GM21367 (cell line): ENCODE results near the gene HTT-AS.
"Not testable (repeated sequence)": the region's sequence is repeated elsewhere in the genome, so short reads cannot be mapped to it uniquely, and the experiment has no call there.

Experiments
- ATAC-seq: cut with Tn5 transposase; IDR thresholded peaks from one replicate; pipeline ENCODE4 v1.9.1; 2021; ENCODE audit not compliant: unreplicated experiment

HTT-AS gene

DNA sequence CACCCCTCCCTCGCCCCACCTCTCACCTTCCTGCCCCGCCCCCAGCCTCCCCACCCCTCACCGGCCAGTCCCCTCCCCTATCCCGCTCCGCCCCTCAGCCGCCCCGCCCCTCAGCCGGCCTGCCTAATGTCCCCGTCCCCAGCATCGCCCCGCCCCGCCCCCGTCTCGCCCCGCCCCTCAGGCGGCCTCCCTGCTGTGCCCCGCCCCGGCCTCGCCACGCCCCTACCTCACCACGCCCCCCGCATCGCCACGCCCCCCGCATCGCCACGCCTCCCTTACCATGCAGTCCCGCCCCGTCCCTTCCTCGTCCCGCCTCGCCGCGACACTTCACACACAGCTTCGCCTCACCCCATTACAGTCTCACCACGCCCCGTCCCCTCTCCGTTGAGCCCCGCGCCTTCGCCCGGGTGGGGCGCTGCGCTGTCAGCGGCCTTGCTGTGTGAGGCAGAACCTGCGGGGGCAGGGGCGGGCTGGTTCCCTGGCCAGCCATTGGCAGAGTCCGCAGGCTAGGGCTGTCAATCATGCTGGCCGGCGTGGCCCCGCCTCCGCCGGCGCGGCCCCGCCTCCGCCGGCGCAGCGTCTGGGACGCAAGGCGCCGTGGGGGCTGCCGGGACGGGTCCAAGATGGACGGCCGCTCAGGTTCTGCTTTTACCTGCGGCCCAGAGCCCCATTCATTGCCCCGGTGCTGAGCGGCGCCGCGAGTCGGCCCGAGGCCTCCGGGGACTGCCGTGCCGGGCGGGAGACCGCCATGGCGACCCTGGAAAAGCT, at the start of gene HTT-AS, which contains the start of gene HTT:
HTT-AS (minus strand) TSS at position 461 of the 768 bp plus-strand sequence.
HTT (plus strand) TSS at position 604 of the 768 bp plus-strand sequence; CDS start at position 749, 145 bp downstream.
- peak; percentile 68 for ATAC-seq

DNA sequence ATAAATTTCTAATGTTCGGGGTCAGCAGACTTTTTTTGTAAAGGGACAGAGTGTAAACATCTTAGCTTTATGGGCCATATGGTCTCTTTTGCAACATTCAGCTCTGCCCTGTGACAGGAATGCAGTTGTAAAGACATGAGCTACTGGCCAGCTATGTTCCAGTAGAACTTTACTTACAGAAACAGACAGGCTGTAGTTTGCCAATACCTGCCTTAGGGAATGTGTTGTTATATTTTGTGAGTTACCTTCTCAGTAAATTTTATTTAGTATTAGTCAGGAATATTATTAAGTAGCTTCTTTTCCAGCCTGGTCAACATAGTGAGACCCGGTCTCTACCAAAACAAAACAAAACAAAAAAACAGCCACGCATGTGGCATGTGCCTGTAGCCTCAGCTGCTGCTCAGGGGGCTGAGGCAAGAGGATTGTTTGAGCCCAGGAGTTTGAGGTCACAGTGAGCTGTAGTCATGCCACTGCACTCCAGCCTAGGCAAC, 48.9 kb upstream of the HTT-AS start:
- ATAC-seq: no peak

DNA sequence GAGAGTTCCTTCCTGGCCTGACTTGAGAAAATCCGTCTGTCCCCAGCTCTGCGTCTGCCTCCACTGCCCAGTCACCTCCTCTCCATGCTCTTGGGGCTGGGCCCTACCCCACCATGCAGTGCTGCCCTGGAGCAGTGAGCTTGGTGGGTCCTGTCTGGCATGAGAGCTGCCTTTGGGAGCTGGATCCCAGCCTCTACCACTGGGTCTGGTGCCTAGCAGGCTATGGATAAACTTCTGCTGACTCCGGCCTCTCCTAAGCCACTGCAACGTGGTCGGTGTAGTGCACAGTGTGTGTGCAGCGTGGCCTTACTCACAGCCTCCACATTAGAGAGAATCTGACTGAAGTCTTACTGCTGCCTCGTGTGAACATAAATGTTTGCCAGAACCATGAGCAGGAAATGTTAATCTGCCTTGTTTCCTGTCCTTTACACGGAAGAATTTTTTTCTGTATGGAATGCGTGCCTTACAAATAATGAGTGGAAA, 47.8 kb upstream of the HTT-AS start:
- no peak for ATAC-seq

DNA sequence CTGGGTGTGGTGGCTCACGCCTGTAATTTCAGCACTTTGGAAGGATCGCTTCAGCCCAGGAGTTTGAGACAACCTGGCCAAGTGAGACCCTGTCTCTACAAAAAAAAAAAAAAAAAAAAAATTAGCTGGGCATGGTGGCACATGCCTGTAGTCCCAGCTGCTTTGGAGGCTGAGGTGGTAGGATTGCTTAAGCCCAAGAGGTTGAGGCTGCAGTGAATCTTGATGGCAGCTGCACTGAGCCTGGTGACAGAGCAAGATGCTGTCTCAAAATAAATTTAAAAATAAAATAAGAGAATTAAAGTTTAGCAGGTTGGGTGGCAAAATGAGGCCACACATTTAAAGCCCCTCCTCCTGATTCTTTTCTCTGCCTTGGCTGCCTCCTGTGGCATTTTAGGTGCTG, 47.3 kb upstream of the HTT-AS start:
- ATAC-seq: no peak

DNA sequence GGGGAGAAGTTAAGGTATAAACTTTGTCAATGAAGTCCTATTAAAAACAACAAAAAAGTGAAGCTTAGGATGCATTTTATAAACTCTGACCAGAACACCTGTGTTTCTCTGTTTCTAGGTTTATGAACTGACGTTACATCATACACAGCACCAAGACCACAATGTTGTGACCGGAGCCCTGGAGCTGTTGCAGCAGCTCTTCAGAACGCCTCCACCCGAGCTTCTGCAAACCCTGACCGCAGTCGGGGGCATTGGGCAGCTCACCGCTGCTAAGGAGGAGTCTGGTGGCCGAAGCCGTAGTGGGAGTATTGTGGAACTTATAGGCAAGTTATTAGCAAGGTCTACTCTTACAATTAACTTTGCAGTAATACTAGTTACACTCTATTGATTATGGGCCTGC, 46.8 kb upstream of the HTT-AS start:
- ATAC-seq: no peak

DNA sequence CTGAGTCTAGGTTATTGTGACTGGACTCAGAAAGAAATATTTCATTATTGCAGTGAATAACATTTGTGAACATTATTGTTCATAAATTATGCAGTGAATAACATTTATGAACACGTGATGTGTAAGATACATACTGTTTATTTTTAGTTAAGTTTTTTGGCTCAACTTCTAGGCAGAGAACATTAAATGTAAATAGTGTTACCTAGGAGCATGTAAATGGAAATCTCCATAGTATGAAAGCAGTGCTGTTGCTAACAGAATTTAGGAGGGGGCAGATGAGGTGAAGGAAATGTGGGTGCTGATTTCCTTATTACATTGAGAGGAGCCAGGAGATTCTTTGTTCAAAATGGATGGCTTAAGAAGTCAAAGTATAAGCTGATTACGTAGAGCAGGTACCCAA, 45.1 kb upstream of the HTT-AS start:
- no peak for ATAC-seq

DNA sequence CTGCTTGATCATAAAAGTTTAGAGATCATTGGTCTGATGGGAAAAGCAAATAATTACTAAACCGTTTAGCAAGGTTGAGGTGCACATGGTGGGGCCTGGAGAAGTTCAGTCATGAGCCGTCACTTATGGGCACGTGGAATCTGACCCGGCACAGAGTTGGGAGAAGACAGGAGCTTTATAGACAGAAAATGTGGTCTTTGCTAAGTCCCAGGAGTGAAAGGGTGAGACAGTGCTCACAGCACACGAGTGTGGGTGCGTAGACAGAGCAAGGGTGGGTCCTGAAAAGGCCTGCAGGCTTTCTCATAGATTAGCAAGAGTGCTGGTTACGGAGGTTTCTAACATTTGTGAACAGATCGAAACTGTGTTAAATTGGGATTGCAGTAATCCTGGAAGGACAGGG, 44.0 kb upstream of the HTT-AS start:
- no peak for ATAC-seq

DNA sequence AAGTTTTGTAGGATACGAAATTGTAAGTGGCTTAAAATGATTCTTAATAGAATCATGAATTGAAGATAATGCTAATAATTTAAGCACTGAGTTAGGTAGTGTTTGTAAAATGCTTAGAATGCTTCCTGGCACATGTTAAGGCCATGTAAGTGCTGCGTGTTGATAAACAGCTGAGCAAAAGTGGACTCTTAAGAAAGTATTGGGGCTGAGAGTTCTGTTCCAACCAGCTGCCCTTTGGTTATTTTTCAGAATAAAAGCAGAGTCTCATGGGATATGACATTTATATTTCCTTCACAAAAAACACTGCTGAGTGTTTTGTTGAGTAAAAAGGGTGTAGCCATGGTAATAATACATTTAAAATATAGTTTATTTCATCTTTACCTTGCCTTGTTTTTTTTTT, 42.6 kb upstream of the HTT-AS start:
- no peak for ATAC-seq

DNA sequence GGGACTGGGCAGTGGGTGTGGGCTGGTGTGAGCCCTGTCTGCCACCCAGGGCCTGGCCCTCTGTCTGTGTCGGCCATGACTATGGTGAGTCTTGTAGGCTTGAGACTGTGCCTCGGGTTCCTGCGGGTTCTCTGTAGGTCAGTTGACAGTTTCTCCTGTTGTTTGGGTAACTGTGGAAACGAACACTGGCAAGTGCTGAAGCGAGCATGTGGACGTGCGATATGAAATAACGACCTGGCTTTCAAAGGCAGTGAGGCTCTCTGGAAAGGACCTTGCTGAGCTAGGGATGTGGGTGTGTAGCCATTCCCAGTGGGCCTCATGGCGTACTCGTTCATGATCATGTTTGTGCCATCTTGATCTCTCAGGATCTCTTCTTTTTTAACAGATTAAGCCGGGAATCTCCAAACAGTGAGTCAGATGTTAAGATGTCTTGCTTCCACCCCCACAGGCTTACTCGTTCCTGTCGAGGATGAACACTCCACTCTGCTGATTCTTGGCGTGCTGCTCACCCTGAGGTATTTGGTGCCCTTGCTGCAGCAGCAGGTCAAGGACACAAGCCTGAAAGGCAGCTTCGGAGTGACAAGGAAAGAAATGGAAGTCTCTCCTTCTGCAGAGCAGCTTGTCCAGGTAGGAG, 41.4 kb upstream of the HTT-AS start:
- ATAC-seq: no peak

DNA sequence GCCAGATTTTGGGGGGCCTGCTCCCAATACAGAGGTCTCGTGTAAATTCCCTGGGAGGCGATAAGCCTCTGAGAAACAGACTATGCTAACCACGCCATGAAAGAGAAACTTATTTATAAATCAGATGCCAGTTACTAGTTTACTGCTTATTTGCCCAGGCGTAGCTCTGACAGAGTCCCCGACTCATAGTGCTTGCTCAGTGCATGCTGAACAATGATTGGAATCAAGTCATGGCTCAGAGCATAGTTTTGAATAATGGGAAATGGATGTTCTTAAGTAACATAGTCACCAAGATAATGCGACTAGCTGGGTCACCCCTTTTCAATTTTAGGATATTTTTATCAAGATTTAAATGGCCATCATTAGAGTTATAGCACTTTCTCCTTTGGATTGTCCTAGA, 40.0 kb upstream of the HTT-AS start:
- no peak for ATAC-seq

DNA sequence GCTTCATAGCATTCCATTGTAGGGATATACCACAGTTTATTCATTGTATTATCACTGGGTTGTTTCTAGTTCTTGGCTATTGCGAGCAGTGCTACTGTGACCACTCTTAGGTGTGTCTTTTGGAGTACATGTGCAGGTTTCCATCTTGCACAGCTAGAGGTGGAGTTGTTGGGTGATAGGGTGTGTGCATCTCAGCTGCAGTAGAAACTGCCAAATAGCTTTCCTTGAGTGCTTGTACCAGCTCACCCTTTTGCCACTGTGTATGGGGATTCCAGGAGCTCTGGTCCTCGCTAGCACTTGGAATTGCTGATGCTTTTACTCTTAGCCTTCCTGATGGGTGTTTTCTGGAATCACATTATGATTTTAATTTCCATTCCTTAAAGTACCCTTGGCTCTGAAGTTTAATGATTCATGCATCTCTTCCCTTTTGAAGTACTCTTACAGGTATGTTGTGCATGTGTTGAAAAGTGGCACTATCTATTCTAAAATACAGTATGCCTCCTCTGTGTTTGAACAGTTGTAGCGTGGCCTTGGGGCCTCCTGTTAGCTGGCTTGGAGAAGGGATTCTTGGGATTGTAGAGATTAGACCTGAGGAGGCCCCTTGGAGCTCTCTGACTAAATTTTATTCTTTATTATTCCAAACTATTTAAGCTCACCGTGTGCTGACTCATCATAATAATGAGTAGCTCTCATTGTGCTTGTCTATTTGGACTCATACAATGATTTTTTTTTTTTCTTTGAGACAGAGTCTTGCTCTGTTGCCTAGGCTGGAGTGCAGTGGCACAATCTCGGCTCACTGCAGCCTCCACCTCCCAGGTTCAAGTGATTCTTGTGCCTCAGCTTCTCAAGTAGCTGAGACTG, 38.5 kb upstream of the HTT-AS start:
- no peak for ATAC-seq

DNA sequence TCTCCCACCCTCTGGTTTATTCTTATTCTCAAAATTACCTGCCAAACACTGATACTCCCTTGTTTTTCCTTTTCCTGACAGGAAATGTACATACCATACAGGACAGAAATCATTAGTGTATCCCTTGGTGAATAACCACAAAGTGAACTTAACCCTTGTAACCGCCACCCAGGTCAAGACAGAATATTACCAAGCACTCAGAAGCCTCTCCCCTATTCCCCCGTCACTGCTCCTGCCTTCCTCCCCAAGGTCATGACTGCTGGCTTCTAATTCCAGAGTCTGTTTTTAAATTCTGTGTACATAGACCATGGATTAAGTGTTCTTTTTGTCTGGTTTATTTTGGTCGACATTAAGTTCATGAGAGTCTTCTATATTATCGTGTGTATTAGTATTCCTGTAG, 37.9 kb upstream of the HTT-AS start:
- ATAC-seq: no peak

DNA sequence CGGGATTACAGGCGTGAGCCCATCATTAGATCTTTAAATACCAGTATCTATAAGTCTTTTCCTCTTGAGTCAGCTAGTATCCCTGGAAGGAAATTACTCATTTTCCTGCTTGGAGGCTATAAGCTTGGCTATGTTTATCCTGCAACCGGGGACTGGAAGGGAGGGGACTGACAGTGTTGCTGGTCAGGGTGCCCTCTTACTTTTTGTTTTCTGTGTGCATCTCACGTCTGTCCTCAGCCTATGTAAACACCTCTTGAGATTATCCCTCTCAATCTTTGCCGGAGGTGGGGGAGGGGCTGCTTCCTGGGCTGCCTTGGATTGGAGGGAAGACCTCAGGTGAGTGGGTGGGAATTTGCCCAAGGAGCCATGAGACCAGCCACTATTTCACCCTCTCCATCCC, 37.1 kb upstream of the HTT-AS start:
- ATAC-seq: no peak

DNA sequence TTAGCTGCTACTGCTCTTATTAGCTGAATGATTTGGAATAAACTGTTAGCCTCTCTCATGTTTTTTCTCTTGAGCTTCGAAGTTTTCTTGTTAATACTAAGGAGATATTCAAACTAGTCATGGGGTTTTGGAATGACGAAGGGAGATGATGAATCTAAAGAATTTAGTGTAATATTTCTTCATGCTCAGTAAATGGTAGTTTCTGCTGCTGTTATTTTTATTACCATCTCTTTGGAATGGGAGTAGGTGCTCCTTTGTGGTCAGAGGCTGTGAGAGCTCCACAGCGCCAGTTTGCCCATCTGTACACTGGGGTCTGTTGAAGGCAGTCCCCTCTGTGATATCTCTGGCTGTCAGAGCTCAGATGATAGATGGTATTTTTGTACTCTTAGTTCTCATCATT, 33.9 kb upstream of the HTT-AS start:
- ATAC-seq: no peak

DNA sequence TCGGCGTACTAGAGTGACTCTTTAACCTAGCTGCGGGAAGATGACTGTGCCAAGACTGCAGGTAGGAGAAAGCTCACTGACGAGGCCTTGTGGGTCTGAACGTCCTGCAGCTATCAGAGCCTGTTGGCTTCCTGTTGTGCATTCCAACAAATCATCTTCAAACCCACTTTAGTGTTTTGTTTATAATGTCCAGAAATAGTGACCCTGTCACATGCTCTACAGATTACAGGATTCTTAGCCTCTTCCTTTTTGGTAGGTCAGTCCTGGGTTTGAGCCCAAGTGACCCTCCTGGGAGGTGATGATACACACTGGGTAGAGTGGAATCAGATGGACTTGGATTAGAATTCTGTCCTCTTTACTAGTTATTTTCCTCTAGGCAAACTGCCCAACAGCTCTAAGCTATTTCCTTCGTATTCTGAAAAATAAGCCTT, 33.4 kb upstream of the HTT-AS start:
- no peak for ATAC-seq

DNA sequence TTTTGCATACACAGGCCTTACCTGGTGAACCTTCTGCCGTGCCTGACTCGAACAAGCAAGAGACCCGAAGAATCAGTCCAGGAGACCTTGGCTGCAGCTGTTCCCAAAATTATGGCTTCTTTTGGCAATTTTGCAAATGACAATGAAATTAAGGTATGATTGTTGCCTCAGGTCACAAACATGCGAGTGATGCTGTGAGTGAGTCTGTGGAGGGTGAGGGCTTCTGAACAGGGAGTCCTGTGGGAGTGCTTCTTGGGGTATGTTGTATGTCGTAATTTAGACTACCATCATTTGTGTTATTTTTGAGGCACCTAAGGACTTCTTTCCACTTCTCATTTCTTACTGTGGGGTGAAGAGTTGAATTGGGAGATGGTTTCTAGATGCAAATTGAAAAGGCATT, 32.9 kb upstream of the HTT-AS start:
- no peak for ATAC-seq

DNA sequence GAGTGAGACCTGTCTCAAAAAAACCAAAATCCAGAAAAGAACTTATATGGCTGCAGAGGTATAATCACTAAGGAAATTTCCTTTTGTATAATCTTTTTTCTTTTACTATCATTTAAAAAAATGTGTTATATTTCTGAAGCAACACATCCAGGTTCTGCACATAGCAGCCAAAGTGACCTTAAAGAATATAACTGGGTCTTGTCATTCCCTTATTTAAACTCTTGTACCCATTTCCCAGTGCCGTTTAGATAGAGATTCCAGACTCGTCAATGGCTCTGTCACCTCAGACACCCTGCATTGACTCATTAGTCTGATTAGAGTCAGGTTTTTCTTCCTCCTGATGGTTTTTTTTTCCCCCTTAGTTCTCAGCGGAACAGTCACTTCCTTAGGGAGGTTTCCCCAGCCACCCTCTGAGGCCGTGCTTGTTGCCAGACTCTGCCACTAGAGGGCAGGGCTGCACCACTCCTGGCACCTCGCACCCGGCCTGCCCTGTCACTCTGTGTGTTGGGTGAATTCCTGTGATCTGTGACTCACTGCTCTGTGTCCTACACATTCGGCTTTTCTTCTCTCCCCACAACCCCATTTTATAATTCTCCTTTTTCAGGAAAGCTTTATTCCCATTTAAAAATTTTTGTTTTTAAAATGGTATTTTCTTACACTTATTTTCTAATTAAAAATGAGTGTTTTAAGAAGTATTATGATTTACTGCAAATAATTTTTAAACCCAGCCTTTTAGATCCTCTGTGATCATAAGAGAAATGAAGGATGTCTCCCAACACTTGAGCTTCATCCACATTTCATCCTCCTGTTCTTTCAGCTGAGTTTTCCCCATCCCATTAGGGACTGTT, 32.2 kb upstream of the HTT-AS start:
- peak; percentile 79 for ATAC-seq

DNA sequence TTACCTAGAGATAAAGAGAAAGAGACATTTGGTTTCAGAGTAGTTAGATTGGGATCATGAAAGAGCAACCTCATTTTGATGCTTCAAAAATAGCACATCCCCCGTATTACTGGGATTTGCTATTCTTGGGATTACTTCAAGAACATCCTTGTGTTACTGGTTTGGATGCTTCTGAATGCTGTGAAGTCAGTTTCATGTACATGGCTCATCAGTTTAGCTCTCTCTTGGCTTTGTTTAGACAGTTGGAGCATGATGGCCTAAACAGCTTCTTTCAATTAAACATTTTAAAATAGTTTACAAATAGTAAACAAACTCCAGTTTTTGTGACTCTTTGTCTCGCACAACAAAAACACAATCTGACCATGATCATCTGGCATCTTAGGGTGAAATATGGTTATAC, 24.0 kb upstream of the HTT-AS start:
- no peak for ATAC-seq

DNA sequence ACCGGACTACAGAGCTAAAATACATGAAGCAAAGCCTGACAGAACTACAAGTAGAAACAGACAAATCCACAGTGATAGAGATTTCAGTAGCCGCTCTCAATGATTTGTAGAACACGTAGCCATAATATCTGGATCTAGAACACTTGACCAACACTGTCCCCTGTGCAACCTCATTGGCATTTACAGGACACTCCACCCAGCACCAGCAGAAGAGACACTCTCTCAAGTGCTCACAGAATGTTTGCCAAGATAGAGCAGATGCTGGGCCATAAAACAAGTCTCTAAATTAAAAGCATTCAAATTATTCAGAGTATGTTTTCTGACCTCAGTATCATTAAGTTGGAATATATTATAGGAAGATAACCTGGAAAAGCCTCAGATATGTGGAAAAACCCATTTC, 21.9 kb upstream of the HTT-AS start:
- no peak for ATAC-seq

DNA sequence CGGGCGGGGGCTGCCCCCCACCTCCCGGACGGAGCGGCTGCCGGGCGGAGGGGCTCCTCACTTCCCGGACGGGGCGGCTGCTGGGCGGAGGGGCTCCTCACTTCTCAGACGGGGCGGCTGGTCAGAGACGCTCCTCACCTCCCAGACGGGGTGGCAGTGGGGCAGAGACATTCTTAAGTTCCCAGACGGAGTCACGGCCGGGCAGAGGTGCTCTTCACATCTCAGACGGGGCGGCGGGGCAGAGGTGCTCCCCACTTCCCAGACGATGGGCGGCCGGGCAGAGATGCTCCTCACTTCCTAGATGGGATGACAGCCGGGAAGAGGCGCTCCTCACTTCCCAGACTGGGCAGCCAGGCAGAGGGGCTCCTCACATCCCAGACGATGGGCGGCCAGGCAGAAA, 20.4 kb upstream of the HTT-AS start:
- not testable (repeated sequence) for ATAC-seq
